GM23248 (cell line): ENCODE data around the gene NCKAP5L.

Experiments used
- EZH2 ChIP-seq: fragments of 200-600 bp; sonication (generic); IDR thresholded peaks from 2 replicates; pipeline ENCODE4 v1.6.1; 2018; ENCODE audit warnings: antibody characterized with exemption, mild to moderate bottlenecking; ENCODE audit not compliant: insufficient read depth, poor library complexity, severe bottlenecking
- EZH2phosphoT487 ChIP-seq: fragments of 200-600 bp; sonication (generic); IDR thresholded peaks from 2 replicates; pipeline ENCODE4 v1.6.1; 2018; ENCODE audit warnings: antibody characterized with exemption, moderate library complexity, mild to moderate bottlenecking, low read depth; ENCODE audit not compliant: insufficient read depth

DNA sequence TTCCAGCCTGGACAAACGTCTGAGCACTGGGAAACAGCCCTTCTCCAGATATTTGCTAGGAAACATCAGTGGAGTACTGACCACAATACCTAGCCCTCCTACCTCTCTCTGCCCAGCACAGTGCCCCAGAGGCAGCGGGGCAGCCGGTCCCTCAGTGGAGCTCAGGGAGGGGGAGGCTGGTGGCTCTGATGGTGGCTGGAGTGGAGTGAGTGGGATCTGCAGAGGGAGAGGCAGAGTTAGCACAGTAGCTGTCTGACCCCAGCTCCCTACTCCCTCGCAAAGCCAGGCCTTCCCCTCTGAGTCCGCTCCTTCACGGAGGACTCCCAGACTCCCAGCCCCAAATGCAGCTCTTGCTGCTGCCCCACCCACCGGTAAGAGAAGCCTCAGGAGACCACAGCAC is 30.0 kb downstream of the NCKAP5L start:
- TF ChIP-seq EZH2 (no peak), EZH2phosphoT487 (no peak)
